Measurements from ENCODE around the gene GRIK2. TPM values are rescaled to one million over a fixed set of nuclear protein-coding genes. Genes with fewer than 3 reads are reported as not detected.

The GRIK2 gene
- polyA plus RNA-seq, 1 of the 3 experiments (the other 2 are of a cell fraction): 0.30 TPM

DNA sequence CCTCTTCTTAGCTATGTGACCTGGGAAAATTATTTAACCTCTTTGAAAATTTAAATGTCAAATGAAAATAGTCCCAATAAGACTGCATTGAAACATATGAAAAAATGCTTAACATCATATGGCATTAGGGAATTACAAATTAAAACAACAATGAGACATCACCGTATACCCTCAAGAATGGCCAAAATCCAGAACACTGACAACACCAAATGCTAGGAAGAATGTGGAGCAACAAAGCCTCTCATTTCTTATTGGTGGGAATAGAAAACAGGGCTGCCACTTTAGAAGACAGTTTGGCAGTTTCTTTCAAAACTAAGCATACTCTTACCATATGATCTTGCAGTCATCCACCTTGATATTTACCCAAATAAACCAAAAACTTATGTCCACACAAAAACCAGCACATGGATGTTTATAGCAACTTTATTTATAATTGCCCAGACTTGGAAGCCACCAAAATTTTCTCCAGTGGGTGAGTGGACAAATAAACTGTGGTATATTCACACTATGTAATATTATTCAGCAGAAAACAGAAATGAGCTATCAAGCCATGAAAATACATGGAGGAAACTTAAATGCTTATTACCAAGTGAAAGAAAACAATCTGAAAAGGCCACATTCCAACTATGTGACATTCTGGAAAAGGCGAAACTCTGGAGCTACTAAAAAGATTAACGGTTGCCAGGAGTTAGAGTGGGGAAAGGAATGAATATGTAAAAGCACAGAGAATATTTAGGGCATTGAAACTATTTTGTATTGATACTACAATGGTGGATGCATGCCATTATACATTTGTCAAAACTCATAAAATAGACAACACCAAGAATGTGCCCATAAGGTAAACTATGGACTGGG is 459.9 kb downstream of the GRIK2 start:
- H4K20me1 ChIP-seq (ENCODE audit: insufficient read depth): no peaks in the 10 kb centered on the region
- ChIA-PET POLR2A (no interaction called here), CTCF (no interaction called here)
- TF ChIP-seq FOSL2 (IDR thresholded peaks at IDR 0.05; ENCODE audit: borderline replicate concordance, low read depth): no peak
- TF ChIP-seq FOXM1 (IDR thresholded peaks at IDR 0.05; ENCODE audit: low read depth): no peak
- no peak for TF ChIP-seq RAD21 (IDR thresholded peaks at IDR 0.05; ENCODE audit: low read length)
- TF ChIP-seq, protein P1, sequence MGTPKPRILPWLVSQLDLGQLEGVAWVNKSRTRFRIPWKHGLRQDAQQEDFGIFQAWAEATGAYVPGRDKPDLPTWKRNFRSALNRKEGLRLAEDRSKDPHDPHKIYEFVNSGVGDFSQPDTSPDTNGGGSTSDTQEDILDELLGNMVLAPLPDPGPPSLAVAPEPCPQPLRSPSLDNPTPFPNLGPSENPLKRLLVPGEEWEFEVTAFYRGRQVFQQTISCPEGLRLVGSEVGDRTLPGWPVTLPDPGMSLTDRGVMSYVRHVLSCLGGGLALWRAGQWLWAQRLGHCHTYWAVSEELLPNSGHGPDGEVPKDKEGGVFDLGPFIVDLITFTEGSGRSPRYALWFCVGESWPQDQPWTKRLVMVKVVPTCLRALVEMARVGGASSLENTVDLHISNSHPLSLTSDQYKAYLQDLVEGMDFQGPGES (IDR thresholded peaks at IDR 0.05; ENCODE audit: low read depth, low read length): no peak
- no peak for TF ChIP-seq GABPA (IDR thresholded peaks at IDR 0.05; ENCODE audit: low read depth)
- no peak for TF ChIP-seq RXRA (IDR thresholded peaks at IDR 0.05; ENCODE audit: borderline replicate concordance, low read depth)
- TF ChIP-seq, protein P2, sequence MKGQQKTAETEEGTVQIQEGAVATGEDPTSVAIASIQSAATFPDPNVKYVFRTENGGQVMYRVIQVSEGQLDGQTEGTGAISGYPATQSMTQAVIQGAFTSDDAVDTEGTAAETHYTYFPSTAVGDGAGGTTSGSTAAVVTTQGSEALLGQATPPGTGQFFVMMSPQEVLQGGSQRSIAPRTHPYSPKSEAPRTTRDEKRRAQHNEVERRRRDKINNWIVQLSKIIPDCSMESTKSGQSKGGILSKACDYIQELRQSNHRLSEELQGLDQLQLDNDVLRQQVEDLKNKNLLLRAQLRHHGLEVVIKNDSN (IDR thresholded peaks at IDR 0.05; ENCODE audit: borderline replicate concordance, low read depth): no peak
- TF ChIP-seq MXI1 (IDR thresholded peaks at IDR 0.05; ENCODE audit: low read depth, low read length): no peak
- TF ChIP-seq TEAD4 (IDR thresholded peaks at IDR 0.05; ENCODE audit: borderline replicate concordance, insufficient read depth): no peak
- TF ChIP-seq, protein P3, sequence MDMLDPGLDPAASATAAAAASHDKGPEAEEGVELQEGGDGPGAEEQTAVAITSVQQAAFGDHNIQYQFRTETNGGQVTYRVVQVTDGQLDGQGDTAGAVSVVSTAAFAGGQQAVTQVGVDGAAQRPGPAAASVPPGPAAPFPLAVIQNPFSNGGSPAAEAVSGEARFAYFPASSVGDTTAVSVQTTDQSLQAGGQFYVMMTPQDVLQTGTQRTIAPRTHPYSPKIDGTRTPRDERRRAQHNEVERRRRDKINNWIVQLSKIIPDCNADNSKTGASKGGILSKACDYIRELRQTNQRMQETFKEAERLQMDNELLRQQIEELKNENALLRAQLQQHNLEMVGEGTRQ (IDR thresholded peaks at IDR 0.05; ENCODE audit: borderline replicate concordance, low read depth, low read length): no peak
- no peaks in the 10 kb centered on the region for H3K9me2 ChIP-seq
- H3F3A ChIP-seq (replicated peaks; ENCODE audit: insufficient read depth): no peaks in the 10 kb centered on the region
- no peak overlapping the region for H3K4me2 ChIP-seq
- H2AFZ ChIP-seq (ENCODE audit: low read depth): no peak overlapping the region
- H3K79me2 ChIP-seq (ENCODE audit: insufficient read depth): no peaks in the 10 kb centered on the region
- H3K9me3 ChIP-seq: no peaks in the 10 kb centered on the region
- no peaks in the 10 kb centered on the region for H3K4me1 ChIP-seq (ENCODE audit: control insufficient read depth in 1 of 2, insufficient read depth in 2 of 2, low read depth in 1 of 2, low read length in 1 of 2)
- H3K27ac ChIP-seq (ENCODE audit: low read depth in 2 of 2, low read length in 1 of 2): no peak overlapping the region
- H3K27me3 ChIP-seq (ENCODE audit: insufficient read depth): no peaks in the 10 kb centered on the region
- H3K36me3 ChIP-seq (replicated peaks in 1 of 2; ENCODE audit: control insufficient read depth in 1 of 2, insufficient read depth in 2 of 2, low read length in 1 of 2): no peaks in the 10 kb centered on the region
- whole genome bisulfite sequencing (ENCODE audit: low lambda C conversion rate): 76% methylated on average over 3 of the region's 3 CpGs
- DNase-seq: no peak
- no peak overlapping the region for H3K4me3 ChIP-seq (ENCODE audit: low read depth in 2 of 2, low read length in 1 of 2)
- no peak overlapping the region for H3K9ac ChIP-seq

DNA sequence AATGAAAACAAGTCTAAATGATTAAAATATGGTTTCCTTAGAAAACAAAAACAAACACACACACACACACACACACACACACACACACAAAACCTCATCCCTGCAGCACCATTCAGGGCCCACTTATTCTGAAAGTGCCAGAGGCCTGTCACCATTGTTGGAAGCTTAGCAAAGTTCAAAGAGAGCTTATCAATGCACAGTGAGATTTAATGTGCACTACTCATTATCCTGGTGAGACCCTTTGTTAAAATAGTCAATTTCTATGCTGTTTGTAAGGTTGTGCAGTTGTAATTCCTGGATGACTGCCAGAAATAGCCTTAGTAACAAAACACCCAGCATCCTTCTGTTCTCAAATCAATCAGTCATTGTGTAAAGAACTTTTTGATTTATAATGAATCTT is 482.9 kb downstream of the GRIK2 start:
- ChIA-PET POLR2A (no interaction called here), CTCF (no interaction called here)
- no peak overlapping the region for H3K27ac ChIP-seq (ENCODE audit: low read depth in 2 of 2, low read length in 1 of 2)
- H3K4me3 ChIP-seq (ENCODE audit: low read depth in 2 of 2, low read length in 1 of 2): no peak overlapping the region
- H3K9me3 ChIP-seq: no peaks in the 10 kb centered on the region
- H3K79me2 ChIP-seq (ENCODE audit: insufficient read depth): no peaks in the 10 kb centered on the region
- no peaks in the 10 kb centered on the region for H3K36me3 ChIP-seq (replicated peaks in 1 of 2; ENCODE audit: control insufficient read depth in 1 of 2, insufficient read depth in 2 of 2, low read length in 1 of 2)
- H3K4me2 ChIP-seq: no peak overlapping the region
- H4K20me1 ChIP-seq (ENCODE audit: insufficient read depth): no peaks in the 10 kb centered on the region
- H3K27me3 ChIP-seq (ENCODE audit: insufficient read depth): no peaks in the 10 kb centered on the region
- no peak overlapping the region for H3K9ac ChIP-seq
- H3F3A ChIP-seq (replicated peaks; ENCODE audit: insufficient read depth): no peaks in the 10 kb centered on the region
- no peaks in the 10 kb centered on the region for H3K4me1 ChIP-seq (ENCODE audit: control insufficient read depth in 1 of 2, insufficient read depth in 2 of 2, low read depth in 1 of 2, low read length in 1 of 2)
- DNase-seq: no peak
- no peaks in the 10 kb centered on the region for H3K9me2 ChIP-seq
- H2AFZ ChIP-seq (ENCODE audit: low read depth): no peak overlapping the region
- no peak for TF ChIP-seq SMC3 (IDR thresholded peaks at IDR 0.05; ENCODE audit: low read depth, low read length)
- TF ChIP-seq GATA2 (CRISPR knock-in tag; IDR thresholded peaks at IDR 0.05): no peak
- no peak for TF ChIP-seq TEAD4 (IDR thresholded peaks at IDR 0.05; ENCODE audit: borderline replicate concordance, insufficient read depth)
- no peak for TF ChIP-seq TCF12 (IDR thresholded peaks at IDR 0.05)
- no peak for TF ChIP-seq POLR2AphosphoS5 (IDR thresholded peaks at IDR 0.05; ENCODE audit: low read depth, low read length)
- TF ChIP-seq, protein P4, sequence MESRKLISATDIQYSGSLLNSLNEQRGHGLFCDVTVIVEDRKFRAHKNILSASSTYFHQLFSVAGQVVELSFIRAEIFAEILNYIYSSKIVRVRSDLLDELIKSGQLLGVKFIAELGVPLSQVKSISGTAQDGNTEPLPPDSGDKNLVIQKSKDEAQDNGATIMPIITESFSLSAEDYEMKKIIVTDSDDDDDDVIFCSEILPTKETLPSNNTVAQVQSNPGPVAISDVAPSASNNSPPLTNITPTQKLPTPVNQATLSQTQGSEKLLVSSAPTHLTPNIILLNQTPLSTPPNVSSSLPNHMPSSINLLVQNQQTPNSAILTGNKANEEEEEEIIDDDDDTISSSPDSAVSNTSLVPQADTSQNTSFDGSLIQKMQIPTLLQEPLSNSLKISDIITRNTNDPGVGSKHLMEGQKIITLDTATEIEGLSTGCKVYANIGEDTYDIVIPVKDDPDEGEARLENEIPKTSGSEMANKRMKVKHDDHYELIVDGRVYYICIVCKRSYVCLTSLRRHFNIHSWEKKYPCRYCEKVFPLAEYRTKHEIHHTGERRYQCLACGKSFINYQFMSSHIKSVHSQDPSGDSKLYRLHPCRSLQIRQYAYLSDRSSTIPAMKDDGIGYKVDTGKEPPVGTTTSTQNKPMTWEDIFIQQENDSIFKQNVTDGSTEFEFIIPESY (IDR thresholded peaks at IDR 0.05; ENCODE audit: borderline replicate concordance, low read depth): no peak
- TF ChIP-seq, protein P2 (IDR thresholded peaks at IDR 0.05; ENCODE audit: borderline replicate concordance, low read depth): no peak
- no peak for TF ChIP-seq MXI1 (IDR thresholded peaks at IDR 0.05; ENCODE audit: low read depth, low read length)
- no peak for TF ChIP-seq GABPA (IDR thresholded peaks at IDR 0.05; ENCODE audit: low read depth)
- no peak for TF ChIP-seq RFX5 (IDR thresholded peaks at IDR 0.05; ENCODE audit: low read length)
- TF ChIP-seq, protein P5, sequence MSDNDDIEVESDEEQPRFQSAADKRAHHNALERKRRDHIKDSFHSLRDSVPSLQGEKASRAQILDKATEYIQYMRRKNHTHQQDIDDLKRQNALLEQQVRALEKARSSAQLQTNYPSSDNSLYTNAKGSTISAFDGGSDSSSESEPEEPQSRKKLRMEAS (IDR thresholded peaks at IDR 0.05; ENCODE audit: low read depth): no peak
- TF ChIP-seq EZH2phosphoT487 (IDR thresholded peaks at IDR 0.05; ENCODE audit: borderline replicate concordance, low read depth): no peak
- TF ChIP-seq RXRA (IDR thresholded peaks at IDR 0.05; ENCODE audit: borderline replicate concordance, low read depth): no peak
